Thyroid gland (tissue), 4 donors: Measurements from ENCODE around the gene GPC5. TPM values are rescaled to one million over a fixed set of nuclear protein-coding genes. Genes with fewer than 3 reads are reported as not detected.

Source experiments
- DNase-seq, 2 donors: peaks; one replicate each; pipeline ENCODE4 v3.0.0-alpha.2; 2019
- H3K27ac ChIP-seq, 3 donors: fragments of 200-600 bp; sonication (generic); 1 replicate in 2 of 3; 2 replicates in 1 of 3; pipeline ENCODE4 v1.5.1; 2016 to 2019; ENCODE audit warnings: mild to moderate bottlenecking in 1 of 3, moderate library complexity in 1 of 3
- H3K27me3 ChIP-seq: fragments of 200-600 bp; sonication (generic); one replicate; pipeline ENCODE4 v1.5.1; 2019
- H3K36me3 ChIP-seq, 2 donors: fragments of 200-600 bp; sonication (generic); one replicate each; pipeline ENCODE4 v1.5.1; 2016 to 2019
- H3K4me1 ChIP-seq, 2 donors: fragments of 200-600 bp; sonication (generic); one replicate each; pipeline ENCODE4 v1.5.1; 2017 to 2019
- H3K4me3 ChIP-seq, 3 donors: fragments of 200-600 bp; sonication (generic); replicated peaks in 1 of 3; 1 replicate in 2 of 3; 2 replicates in 1 of 3; pipeline ENCODE4 v1.5.1; 2016; ENCODE audit warnings: mild to moderate bottlenecking in 1 of 3
- H3K9me3 ChIP-seq: fragments of 200-600 bp; sonication (generic); one replicate; pipeline ENCODE4 v1.5.1; 2017
- CTCF ChIP-seq, 6 experiments: fragments of 200-600 bp in 3 of 6; fragments of 450-650 bp in 3 of 6; sonication (generic) in 3 of 6; IDR thresholded peaks; one replicate each; pipeline ENCODE4 v1.5.1; 2016 to 2019; ENCODE audit warnings: antibody characterized with exemption in 6 of 6, mild to moderate bottlenecking in 2 of 6, inconsistent platforms in 1 of 6, moderate library complexity in 1 of 6
- POLR2A ChIP-seq, 2 donors: fragments of 450-650 bp; IDR thresholded peaks; one replicate each; pipeline ENCODE4 v1.6.1; 2017; ENCODE audit warnings: antibody characterized with exemption in 2 of 2, mild to moderate bottlenecking in 2 of 2, moderate library complexity in 1 of 2
- WGBS, 2 donors: methylation state at CpG; one replicate each; pipeline ENCODE4 v1.1.5; 2017; 5-methylcytosine and 5-hydroxymethylcytosine counted together
- intact Hi-C: fragments of 100-400 bp; cut with DNase I; formaldehyde crosslinking; loops from one replicate; pipeline ENCODE4 v1.15.1; 2023
- total RNA-seq, 4 donors: library from RNA; depleted of rRNA; stranded (reverse); fragments of >200 nt; gene quantifications; one replicate each; pipeline ENCODE4 v1.2.3, GENCODE V29; 2016

GPC5 gene
- total RNA-seq, 4 donors from 2014 or later: 0.67 to 2.3 (median 1.3) TPM

DNA sequence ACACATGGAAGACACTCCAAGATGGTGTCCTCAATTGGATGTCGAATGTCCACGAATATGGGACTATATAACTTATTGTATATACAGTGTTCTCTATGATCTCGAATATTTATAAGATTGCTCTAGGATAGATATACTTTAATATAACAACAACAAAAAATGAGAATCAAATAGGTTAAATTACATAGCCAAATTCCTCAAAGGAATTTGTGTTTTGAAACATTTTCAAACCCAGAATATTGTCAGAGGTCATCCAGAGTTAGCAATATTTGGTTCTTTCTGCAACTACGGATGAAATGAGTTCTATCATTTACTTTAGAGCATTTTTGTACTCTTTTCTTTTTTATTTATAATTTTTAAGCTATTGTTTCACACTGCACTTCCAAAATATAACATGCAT lies 857.8 kb downstream of the GPC5 start:
- Histone ChIP-seq H3K4me1 (no peaks in the 10 kb centered on the region), H3K9me3 (no peaks in the 10 kb centered on the region), H3K4me3 (no peak overlapping the region), H3K27me3 (no peaks in the 10 kb centered on the region), H3K27ac (no peak overlapping the region), H3K36me3 (no peaks in the 10 kb centered on the region)
- no peak for DNase-seq
- intact Hi-C loops: no loop called here
- TF ChIP-seq CTCF (IDR thresholded peaks at IDR 0.05) (no peak), POLR2A (IDR thresholded peaks at IDR 0.05) (no peak)
- whole genome bisulfite sequencing, 2 donors: 80 to 82% methylated on average over 4 of the region's 4 CpGs

DNA sequence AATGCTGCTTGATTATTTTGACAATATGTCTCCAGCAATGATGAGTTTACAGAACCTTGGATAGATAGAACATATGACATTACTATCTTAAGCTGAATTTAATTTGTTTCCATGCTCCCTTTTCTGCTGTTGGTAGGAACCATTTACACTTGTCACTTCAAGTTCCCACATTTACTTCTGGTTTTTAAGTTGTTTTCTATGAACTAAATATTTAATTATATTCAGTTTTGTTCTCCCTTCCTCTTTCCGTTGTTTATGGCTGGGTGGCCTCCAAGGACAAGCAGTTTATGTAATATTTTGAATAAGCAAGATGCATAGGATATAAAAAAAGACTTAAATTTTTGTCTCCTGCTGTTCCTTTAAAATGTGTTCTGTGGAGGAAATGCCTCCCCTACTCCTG lies 860.6 kb downstream of the GPC5 start:
- H3K36me3 ChIP-seq: no peaks in the 10 kb centered on the region
- H3K4me3 ChIP-seq: no peak overlapping the region
- H3K9me3 ChIP-seq: no peaks in the 10 kb centered on the region
- no peaks in the 10 kb centered on the region for H3K27me3 ChIP-seq
- intact Hi-C loops: no loop called here
- no peak overlapping the region for H3K27ac ChIP-seq
- no peak for DNase-seq
- TF ChIP-seq CTCF (IDR thresholded peaks at IDR 0.05) (no peak), POLR2A (IDR thresholded peaks at IDR 0.05) (no peak)
- WGBS, 2 donors: 58 to 68% methylated on average over 1 of the region's 1 CpG
- H3K4me1 ChIP-seq: no peaks in the 10 kb centered on the region

DNA sequence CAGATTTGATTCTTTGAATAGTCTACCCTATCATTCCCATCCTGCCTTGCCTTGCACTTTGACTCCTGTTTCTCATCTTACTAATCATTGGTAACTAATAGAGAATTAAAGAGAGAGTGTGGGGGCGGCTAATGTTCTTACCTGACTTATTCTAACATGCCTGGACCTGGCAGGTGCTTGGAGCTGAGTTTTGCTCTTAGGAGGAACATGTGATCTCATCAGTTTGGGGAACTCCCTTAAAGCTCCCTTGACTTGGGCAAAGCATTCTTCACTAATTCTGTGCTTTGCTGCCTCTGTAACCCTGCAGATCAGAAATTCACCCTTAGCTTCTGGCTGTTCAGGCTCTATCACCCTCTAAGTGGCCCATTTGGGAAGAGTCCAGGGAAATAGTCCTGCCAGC lies 861.1 kb downstream of the GPC5 start:
- no peak overlapping the region for H3K4me3 ChIP-seq
- 88 to 93% methylated on average over 1 of the region's 1 CpG for WGBS, 2 donors
- no peak for DNase-seq
- TF ChIP-seq POLR2A (IDR thresholded peaks at IDR 0.05) (no peak), CTCF (IDR thresholded peaks at IDR 0.05) (no peak)
- intact Hi-C loops: no loop called here
- H3K4me1 ChIP-seq: no peaks in the 10 kb centered on the region
- H3K9me3 ChIP-seq: no peaks in the 10 kb centered on the region
- H3K36me3 ChIP-seq: no peaks in the 10 kb centered on the region
- no peaks in the 10 kb centered on the region for H3K27me3 ChIP-seq
- no peak overlapping the region for H3K27ac ChIP-seq

- DNase-seq: no peak
- H3K36me3 ChIP-seq: no peaks in the 10 kb centered on the region
- no peaks in the 10 kb centered on the region for H3K4me1 ChIP-seq
- H3K9me3 ChIP-seq: no peaks in the 10 kb centered on the region
- no peaks in the 10 kb centered on the region for H3K27me3 ChIP-seq
- intact Hi-C loops: no loop called here
- H3K27ac ChIP-seq: no peak overlapping the region
- TF ChIP-seq POLR2A (IDR thresholded peaks at IDR 0.05): no peak
- no peak for TF ChIP-seq CTCF (IDR thresholded peaks at IDR 0.05)
- no peak overlapping the region for H3K4me3 ChIP-seq
- WGBS, 2 donors: 76 to 79% methylated on average over 6 of the region's 6 CpGs
These were observed 861.9 kb downstream of the GPC5 start for GRCh38 chr13:92260363-92260762.

DNA sequence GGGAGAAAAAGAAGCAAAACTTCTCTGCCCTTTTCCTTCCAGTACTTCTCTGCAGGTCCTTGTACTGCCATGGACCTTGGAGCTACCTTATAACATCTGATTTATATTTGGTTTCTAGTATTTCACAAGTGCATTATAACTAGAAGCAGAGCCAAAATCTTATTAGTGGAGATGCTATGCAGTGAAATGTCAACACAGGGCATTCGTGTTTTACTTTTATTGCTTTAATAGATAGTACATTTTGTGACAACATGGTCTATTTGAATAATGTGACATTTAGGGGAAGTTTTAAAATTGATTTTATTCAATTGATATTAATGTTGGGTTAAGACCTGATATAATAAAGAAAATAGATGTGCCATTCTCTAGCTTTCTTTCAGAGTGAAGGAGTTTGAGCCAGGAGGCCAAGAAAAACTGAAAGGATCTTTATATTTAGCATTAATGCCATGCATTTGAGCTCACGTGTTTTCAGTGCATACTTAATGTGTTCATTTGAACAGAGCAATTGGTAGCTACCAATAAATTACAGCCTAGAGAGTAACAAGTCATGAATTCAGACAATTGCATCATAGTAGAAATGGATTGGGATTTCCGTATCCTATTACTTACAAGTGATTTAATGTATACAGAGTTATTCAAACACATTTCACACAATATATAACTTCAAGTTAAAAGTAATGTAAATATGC lies 863.8 kb downstream of the GPC5 start:
- WGBS, 2 donors: 69 to 81% methylated on average over 3 of the region's 3 CpGs
- intact Hi-C loops: no loop called here
- H3K36me3 ChIP-seq: no peaks in the 10 kb centered on the region

More for the DNA sequence above, 863.8 kb downstream of the GPC5 start:
- no peaks in the 10 kb centered on the region for H3K4me1 ChIP-seq
- H3K27ac ChIP-seq: no peak overlapping the region
- no peaks in the 10 kb centered on the region for H3K27me3 ChIP-seq
- H3K4me3 ChIP-seq: no peak overlapping the region
- TF ChIP-seq CTCF (IDR thresholded peaks at IDR 0.05): no peak
- TF ChIP-seq POLR2A (IDR thresholded peaks at IDR 0.05): no peak
- no peak for DNase-seq
- H3K9me3 ChIP-seq: no peaks in the 10 kb centered on the region
